GM18867 (cell line): Measurements from ENCODE around the gene CCDC138.

ENCODE experiments used
- ATAC-seq: cut with Tn5 transposase; IDR thresholded peaks from one replicate; pipeline ENCODE4 v1.9.1; 2021; ENCODE audit warnings: mild to moderate bottlenecking, moderate library complexity; ENCODE audit not compliant: unreplicated experiment

Gene CCDC138

DNA sequence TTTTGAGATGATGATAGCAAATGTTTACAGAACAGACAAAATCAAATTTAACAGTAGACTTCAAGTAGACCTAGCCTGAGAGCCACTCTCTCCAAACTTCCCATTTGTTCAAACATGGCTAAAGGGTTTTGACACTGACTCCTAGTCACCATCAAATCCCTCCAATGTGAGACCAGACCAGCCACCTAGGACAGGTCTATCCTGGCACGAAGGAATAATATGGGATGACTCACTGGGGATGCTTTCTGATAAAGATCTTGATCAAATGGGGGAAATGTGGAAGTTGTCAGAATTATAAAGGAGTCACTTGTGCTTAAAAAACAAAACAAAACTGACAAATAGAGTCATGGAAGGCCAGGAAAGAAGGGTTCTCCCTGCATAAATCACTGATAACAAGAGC lies 106.7 kb downstream of the CCDC138 start:
- no peak for ATAC-seq

DNA sequence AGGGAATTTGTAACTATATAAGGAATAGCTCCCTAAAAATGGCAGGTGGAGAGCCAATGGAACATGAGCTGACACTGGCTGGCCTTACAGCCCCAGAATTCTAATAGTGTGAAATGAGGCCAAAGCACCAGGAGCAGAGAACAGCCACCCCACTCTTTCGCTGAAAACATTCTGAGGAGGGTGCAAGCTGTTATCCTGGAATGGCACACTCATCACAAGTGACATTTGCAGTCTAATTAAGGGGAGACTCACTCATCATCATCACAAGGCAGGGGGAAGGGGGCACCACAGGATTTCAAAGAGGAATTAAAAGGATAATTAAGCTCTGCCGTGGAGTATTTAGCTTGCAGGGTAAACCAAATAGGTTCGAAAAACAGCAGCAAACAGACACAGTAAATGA lies 108.2 kb downstream of the CCDC138 start:
- no peak for ATAC-seq

DNA sequence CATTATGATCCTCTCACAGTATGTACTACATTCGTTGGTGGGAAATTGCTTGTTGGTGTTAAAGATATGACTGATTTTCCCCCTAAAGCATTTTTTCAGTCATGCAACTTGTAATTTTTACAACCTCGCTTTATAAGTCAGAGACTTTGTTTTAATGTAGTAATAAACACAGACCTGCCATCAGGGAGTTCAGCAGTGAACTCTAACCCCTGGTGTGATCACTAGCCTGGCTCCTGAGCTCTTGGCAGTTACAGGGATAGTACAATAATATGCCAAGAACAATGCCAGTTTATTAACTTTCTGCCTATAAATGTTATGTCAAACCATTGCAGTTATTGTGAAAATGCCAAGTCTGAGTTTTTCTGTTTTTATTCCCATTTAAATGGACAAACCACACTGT lies 108.6 kb downstream of the CCDC138 start:
- ATAC-seq, result no peak

DNA sequence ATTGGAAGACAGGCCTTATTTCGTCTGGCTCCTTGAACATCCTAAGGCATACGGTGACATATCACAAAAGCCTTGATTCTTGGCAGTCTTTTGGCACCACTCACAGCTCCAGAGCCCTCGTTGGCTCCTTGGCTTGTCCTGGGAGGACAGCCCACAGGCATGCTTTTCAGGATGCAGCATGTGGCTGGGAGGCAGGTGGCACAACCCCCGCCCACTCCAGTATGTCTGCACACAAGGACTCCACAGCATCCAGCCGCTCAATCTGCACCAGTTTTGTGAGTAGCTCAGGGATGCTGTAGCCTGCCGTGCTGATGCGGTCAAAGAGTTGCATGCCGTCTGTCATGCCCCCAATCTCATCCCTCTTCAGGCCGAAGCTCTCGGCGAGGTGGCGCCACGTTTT lies 110.2 kb downstream of the CCDC138 start:
- ATAC-seq, result no peak

DNA sequence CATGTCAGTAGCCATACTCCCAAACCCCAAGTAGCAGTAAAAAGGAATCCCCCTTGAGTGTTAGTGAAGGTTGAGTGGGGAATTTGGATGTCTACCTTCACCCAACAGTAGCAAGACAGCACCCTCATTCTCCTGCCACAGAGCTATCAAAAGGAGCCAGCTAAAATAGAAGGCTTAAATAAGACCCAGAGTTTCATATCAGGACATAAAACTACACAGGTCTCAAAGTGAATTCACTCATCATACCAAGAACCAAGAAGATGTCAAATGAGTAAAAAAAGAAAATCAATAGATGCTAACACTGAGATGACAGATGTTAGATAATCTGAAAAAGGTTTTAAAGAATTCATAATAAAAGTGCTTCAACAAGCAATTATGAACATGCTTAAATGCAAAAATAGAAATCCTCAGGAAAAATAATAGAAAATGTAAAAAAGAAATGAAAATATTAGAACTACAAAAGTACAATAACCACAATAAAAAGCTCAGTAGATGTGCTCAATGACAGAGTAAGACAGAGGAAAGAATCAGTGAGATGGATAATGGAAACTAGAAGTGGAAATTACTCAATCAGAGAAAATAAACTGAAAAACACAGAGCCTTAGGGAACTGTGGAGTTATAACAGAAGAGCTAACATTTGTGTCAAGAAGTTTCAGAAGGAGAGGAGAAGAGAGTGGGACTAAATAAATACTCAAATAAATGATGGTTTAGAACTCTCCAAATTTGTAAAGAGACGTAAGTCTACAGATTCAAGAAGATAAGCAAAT lies 111.9 kb downstream of the CCDC138 start:
- no peak for ATAC-seq

DNA sequence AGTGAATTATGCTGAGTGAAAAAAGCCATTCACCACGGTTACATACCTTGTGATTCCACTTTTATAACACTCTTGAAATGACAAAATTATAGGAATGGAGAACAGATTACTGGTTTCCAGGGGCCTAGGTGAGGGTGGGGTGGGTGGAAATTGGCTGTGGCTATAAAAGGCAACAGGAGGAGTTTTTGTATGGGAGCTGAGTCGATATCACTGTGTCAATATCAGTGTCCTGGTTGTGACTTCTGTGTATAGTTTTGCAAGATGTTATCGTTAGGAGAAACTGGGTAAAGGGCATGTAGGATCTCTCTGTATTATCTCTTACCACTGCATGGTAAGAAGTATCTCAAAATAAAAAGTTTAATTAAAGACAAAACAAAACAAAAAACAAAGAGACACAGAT lies 118.1 kb downstream of the CCDC138 start:
- ATAC-seq, result no peak

DNA sequence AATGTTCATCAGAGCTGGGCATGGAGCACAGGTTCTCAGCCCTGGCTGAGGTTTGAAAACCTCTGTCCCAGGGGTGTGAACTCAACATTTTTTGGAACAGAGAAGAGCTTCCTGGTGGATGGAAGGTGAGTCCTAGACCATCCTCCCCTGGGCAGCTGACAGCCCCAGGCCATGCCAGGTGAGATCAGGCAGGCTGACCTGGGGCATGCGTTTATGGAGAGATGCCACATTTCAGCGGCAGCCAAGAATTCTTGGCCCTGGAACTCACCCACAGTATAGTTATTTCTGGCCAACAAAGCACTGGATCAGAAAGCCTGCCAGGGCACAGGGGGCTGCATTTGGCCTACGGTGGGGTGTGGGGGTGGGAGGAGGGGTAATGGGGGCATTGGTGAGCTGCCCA lies 118.6 kb downstream of the CCDC138 start:
- ATAC-seq, result no peak

DNA sequence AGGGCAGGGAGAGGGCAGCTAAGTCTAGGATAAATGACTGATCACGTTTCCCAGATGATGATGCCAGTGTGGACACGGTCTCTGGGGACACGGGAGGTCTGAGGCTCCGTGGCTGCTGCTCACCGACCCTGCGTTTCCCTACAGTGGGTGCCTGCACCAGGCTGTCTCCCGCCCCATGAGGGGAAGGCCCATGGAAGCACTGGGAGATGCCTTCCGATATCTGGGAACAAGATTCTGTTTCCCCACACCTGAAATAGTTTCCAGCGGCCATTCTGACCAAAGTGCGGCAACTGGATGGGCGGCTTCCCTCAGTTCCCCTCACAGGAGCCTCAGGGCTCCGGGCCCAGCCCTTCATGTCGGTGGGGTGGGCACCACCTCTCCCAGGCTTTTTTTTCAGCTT lies 119.3 kb downstream of the CCDC138 start:
- ATAC-seq, result no peak

DNA sequence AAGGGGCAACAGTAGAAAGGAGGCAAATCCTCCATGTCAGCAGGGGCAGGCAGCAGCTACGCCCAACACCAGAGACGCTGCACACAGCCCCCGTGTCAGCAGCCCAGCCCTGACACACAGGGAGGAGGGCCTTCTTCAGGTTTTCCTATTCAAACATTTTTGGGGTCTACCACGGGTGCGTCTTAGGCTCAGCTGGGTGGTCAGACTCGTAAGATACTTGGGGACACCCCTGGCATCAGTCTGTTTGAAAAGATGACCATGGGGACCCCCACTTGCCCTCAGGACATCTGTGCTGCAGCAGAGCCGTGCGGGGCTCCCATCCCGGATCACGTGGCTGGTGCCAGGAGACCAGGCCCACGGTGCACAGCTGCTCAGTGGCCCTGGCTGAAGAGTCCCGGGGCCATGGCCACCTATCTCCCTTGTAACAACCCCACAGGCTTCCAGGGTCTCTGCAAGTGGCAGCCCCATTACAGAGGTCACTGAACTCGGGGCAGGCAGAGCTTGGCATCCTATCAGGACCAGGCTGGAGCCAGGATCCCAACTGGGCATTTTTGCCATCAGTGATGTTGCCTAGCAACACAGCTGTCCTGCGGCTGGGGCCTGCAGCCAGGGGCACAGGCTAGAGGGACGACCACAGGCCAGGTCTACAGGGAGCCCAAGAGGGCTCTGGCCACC lies 120.0 kb downstream of the CCDC138 start:
- ATAC-seq, result no peak

DNA sequence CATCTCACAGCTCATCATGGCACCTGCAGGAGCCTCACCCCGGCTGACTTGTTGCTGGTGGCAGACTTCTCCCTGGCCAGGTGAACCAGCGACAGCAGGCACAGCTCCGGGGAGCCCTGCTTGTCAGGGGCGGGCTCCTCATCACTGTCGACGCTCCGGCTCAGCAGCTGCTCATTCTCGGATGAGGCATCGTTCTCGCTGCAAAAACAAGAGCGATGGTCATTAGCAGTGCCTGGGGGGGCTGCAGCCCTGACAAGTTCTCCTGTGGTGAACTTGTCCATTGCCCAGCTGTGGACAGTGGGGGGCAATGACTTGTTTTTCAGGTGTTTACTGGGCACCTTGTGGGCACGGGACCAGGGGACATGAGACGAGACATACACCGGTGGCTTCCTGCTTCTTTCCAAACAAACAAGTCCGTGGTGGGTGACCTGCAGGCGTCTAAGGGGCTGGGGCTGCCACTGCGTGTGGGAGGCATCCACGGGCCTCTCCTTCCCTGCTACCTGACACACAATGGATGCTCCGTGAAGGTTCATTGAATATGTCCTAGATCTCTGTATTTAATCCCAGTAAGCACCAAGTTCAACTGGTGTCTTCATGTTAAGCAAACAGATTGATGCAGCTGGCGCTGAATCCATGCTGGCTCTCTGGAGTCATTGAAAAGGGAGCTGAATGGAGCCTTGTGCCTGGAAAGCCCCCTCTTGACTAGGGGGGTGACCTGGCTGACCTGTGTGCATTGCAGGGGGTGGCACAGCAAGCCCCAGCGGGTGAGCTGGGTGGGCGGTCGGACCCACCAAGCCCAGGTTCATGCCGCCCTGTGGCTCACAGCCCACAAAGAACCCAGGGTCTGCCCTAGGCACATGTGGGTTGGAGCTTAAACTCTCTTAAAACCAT lies 121.5 kb downstream of the CCDC138 start:
- no peak for ATAC-seq

DNA sequence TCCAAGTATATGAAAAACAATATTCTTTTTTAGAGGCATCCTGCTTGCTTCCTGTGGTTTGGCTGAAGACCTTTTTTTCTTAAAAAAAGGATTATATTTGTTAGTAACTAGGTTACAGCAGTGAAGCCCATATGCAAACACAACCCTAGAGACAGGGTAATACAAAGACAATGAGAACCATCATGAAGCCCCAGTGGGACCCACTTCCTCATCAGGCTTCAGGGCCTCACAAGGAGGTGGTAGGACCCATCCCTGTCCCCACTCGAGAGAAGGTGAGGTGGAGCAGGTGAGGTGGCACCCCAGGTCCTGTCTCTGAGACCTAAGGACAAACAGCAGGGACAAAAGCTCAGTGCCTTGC lies 122.1 kb downstream of the CCDC138 start:
- ATAC-seq, result no peak

DNA sequence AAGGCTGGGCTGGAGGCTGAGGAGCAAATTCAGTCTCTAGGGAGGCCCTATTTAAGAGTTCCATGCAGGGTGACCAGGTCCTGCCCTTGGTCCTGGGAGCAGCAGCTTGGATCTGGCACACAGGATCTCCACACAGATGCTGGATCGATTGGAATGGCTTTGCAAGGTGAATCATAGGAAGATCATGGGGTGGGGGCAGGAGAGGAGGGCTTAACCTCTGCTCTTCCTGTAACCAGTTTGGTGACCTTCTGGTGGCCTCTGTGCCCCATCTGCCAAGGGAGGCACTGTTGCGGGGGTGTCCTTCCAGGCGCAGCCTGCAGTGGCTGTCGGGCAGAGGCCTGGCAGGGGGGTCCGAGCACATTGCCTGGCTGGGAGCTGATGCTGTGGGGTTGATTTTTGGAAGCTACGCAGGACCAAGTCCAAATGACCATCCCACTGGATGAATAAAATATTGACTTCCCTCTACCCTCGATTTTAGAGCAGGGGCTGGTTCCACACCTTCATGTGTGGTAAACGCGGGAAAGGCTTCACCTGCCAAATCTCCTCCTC lies 122.8 kb downstream of the CCDC138 start:
- no peak for ATAC-seq

DNA sequence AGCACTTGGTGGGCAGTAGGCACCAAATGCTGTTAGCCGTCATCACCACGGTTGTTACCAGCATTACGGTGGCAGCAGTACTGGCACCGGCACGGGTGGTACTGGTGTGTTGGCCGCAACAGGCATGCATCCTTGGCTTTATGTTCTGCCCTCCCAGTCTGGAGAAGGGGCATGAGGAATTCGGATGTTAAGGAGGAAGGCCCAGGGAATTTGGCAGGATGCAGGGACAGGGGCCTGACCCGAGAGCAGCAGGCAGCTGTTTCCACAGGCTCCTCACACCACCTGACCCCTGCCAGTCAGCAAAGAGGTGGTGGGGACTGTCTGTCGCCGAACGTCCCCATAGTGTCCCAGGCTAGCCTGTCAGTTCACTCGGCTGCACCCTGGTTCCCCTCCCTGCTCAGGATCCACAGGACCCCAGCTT lies 123.5 kb downstream of the CCDC138 start:
- no peak for ATAC-seq

DNA sequence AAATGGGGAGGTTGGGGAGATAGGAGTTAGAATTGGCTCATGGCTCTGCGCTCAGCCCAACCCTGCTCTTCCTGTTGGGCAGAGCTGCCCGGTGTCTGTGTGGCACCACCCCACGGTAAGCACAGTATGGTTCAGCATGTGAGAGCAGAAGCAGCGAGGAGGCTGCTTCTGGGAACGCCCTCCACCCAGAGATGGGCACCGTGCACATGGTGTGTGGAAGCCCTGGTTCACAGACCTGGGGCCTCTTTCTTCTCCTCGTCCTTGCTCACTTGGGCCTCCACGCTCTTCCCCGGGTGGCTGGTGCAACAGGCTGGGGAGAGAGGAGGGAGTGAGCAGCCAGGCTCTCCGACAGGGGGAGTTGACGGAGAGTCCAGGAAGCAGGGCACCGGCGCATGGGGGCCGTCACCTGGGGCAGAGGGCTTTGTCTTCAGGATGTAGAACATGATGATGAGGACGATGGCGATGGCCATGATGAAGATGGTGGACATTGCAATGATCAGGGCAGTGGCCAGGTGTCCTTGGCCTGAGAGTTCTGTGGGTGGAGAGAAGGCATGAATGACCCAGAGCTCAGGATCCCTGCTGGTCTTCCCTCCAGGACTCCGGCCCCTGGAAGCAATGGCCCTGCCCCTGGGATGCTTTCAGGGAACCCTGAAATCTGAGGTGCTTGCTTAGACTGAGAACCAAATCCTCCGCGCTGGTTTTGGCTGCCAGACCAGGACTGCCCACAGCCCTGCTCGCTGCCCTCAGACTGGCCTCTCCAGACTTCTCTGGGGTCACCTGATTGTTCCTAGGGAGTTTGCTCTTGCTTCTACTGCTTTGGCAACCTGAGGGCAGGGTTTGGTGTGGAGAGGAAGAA lies 124.2 kb downstream of the CCDC138 start:
- no peak for ATAC-seq

DNA sequence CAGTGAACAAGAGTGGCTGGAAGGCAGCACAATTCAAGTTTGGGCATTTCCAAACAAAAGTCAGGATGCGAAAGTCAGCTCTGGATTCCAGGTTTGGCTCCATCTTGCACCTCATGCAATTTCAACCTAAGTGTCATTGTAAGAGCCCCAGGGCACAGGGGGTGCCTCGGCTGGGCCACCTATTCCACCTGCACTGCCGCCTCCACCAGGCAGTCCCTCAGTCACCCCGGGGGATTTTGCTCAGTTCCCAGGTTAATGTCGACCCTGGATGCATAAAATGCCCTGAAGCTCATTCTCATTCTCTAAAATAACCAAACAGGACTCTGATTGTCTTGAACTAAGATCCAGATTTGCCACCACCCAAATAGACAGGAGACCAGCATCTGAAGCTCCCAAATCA lies 124.8 kb downstream of the CCDC138 start:
- ATAC-seq, result no peak

DNA sequence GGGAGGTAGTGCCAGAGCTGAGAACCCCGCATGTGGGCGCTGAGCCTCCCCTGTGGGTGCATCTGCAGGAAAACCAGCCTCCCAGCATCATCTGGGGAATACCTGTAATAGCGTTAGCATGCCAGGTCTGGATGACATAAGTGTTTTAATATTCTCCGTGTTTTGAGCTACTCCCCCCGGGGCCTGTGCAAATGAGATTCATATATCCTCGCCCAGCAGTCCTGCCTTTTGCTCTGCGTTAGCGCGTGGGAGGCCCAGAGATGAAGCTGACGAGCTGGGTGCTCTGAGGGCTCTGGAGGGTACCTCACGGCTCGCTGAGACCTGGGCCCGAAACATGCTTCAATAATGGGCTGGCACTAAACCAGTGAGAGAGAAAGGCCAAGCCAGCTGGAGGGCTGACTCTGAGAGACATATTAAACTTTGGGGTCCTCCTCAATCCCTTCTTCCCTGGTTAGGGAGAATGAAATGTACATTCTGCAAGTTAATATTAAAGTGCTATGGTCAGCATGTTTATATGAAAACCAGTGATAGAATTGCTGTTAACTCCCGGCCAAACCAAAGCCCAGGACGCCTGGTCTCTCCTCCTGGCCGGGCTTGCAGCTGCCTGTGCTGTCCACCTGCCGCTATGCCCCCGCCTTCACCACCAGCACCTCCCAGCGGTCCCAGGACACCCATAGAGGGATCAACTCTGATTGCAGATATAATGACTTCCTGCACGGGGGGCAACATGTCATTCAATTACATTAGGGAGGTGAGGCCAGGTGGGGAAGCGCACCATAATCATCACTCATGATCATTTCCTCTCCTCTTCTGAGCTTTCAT lies 125.4 kb downstream of the CCDC138 start:
- no peak for ATAC-seq

DNA sequence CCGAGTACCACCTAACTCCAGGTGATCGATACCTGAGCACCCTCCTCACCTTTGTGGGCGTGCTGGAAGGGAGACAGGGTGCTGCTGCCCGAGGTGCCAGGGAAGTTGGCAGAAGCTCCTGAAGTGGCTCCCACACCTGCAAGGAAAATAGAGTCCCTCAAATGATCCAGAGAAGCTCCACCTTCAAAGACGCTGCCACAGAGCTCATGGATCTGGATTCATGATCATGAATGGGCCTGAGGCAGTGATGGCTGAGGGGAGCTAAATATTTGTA lies 126.0 kb downstream of the CCDC138 start:
- no peak for ATAC-seq

DNA sequence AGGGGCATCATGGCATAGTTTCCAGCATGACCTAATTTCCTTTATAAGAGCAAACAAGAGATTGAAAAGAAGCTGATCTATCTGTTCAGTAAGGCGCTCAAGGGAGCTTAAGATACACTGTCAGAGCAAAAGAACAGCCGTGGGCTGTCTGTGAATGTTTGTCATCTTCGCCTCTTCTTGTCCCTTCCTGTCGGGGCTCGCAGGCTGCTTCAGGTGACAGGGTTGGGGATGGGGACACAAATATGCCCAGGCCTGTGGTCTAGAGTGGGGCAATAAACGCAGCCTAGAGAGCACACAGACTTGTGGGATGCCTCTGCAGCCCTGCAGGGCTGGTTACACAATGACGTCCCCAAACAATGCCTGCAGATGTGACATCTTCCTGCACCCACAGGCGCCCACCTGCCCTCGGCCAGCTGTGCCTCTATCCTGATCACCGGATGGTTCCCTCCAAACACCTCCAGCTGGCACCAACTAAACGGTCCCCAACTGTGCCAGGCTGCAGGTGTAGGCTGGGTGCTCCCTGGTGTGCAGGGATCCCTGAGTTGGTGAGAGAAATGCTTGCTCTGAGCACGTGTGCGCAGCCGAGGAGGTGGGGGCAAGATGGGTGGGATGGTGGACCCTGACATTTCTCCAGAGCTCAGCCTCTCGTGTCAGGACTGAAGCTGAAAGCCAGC lies 129.7 kb downstream of the CCDC138 start:
- no peak for ATAC-seq

DNA sequence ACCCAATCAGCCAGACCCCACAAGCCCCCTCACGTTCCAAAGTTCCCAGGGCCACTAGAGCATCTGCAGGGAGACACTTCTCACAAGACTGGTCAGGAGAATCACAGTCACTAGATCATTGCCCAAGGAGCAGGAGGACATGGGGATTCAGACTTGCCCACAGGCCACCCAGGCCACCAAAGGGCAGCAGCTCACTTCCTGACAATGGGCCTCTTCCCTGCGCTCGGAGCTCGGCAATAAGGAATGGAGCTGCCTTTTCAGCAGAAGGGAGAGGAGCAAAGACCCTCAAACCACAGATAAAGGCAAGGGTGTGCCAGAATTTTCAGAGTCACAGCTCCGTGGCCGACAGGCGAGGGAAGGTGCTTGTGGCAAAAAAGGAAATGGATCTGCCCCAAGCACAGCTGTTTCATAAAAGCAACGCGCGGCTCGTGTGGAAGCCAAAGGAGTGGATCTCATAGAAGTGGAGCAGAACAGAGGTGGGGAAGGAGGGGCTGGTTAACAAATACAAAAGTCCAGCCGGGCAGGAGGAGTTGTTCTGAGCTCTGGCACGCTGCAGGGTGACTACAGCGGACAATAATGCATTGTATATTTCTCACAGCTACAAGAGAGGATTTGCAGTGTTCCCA lies 130.3 kb downstream of the CCDC138 start:
- no peak for ATAC-seq
